ENCODE measurements around the gene PDIA4. TPM values are rescaled to one million over a fixed set of nuclear protein-coding genes. Genes with fewer than 3 reads are reported as not detected.

Gene PDIA4
- total and polyA plus RNA-seq, 2 of the 8 experiments (the other 6 are each of a cell fraction or from before 2014, with no cell fraction given), result 119 to 303 TPM

- TF ChIP-seq CHD7 (IDR thresholded peaks at IDR 0.05; ENCODE audit: insufficient replicate concordance, low read length) (no peak), USF2 (IDR thresholded peaks at IDR 0.05; ENCODE audit: low read length) (no peak), BCL11A (IDR thresholded peaks at IDR 0.05; ENCODE audit: low read depth in 2 of 2, low read length in 2 of 2) (no peak), TEAD4 (IDR thresholded peaks at IDR 0.05; ENCODE audit: low read depth, low read length) (no peak), SIN3A (conservative IDR thresholded peaks at IDR 0.05 in 1 of 2, IDR thresholded peaks at IDR 0.05 in 1 of 2; ENCODE audit: low read depth in 1 of 2, low read length in 2 of 2) (no peak), EGR1 (IDR thresholded peaks at IDR 0.05; ENCODE audit: borderline replicate concordance, low read depth, low read length) (no peak)
Measured at GRCh38 chr7:149041350-149041749, 13.0 kb upstream of the PDIA4 start (continued).
